Lung (tissue), 12 donors: ENCODE data around the gene FILIP1. TPM values are rescaled to one million over a fixed set of nuclear protein-coding genes. Genes with fewer than 3 reads are reported as not detected.
A peak's percentile ranks its signal among the peaks of the same experiment; 100 is the strongest.
"Not testable (repeated sequence)": the region's sequence is repeated elsewhere in the genome, so short reads cannot be mapped to it uniquely, and the experiment has no call there.

ENCODE experiments used
- ATAC-seq: fragments of 200-7000 bp; cut with Tn5 transposase; one replicate; pipeline ENCODE4 v1.9.1; 2020; ENCODE audit warnings: moderate number of reproducible peaks; ENCODE audit not compliant: insufficient read depth, low FRiP score
- DNase-seq, 3 donors: peaks; one replicate each; pipeline ENCODE4 v3.0.0-alpha.2; 2013 to 2017
- H3K27ac ChIP-seq, 2 donors: one replicate each; pipeline ENCODE4 v1.5.1; 2013; ENCODE audit warnings: mild to moderate bottlenecking in 2 of 2, moderate library complexity in 2 of 2, control low read depth in 1 of 2, inconsistent platforms in 1 of 2, low read depth in 1 of 2, low read length in 1 of 2
- H3K27me3 ChIP-seq, 3 donors: one replicate each; pipeline ENCODE4 v1.5.1; 2013; ENCODE audit warnings: low read length in 2 of 3; ENCODE audit not compliant: control insufficient read depth in 3 of 3, insufficient read depth in 3 of 3
- H3K36me3 ChIP-seq, 4 donors: one replicate each; pipeline ENCODE4 v1.5.1; 2013; ENCODE audit warnings: low read length in 4 of 4, mild to moderate bottlenecking in 1 of 4, moderate library complexity in 1 of 4; ENCODE audit not compliant: control insufficient read depth in 4 of 4, insufficient read depth in 4 of 4
- H3K4me1 ChIP-seq, 5 donors: one replicate each; pipeline ENCODE4 v1.5.1; 2013; ENCODE audit warnings: low read length in 5 of 5, mild to moderate bottlenecking in 2 of 5, moderate library complexity in 1 of 5; ENCODE audit not compliant: control insufficient read depth in 5 of 5, insufficient read depth in 5 of 5
- H3K4me3 ChIP-seq: one replicate; pipeline ENCODE4 v1.5.1; 2013; ENCODE audit warnings: mild to moderate bottlenecking, control low read depth, moderate library complexity
- H3K9ac ChIP-seq, 2 donors: one replicate each; pipeline ENCODE4 v1.5.1; 2013; ENCODE audit warnings: low read length in 2 of 2, control low read depth in 1 of 2; ENCODE audit not compliant: insufficient read depth in 1 of 2
- H3K9me3 ChIP-seq, 4 donors: one replicate each; pipeline ENCODE4 v1.5.1; 2013; ENCODE audit warnings: low read length in 3 of 4, mild to moderate bottlenecking in 1 of 4, moderate library complexity in 1 of 4; ENCODE audit not compliant: control insufficient read depth in 4 of 4, insufficient read depth in 3 of 4
- CTCF ChIP-seq: IDR thresholded peaks from 2 replicates; pipeline ENCODE4 v1.5.1; 2012; ENCODE audit warnings: mild to moderate bottlenecking; ENCODE audit errors: control extremely low read depth, extremely low read depth
- WGBS, 2 donors: extraction: QIAGEN DNeasy Blood & Tissue Kit; methylation state at CpG; one replicate each; pipeline ENCODE4 v1.1.7; 2013; 5-methylcytosine and 5-hydroxymethylcytosine counted together
- polyA plus RNA-seq, 2 donors: library from polyadenylated mRNA; stranded (reverse); fragments of 200-250 nt; gene quantifications; one replicate each; pipeline ENCODE4 v1.2.1, GENCODE V29; 2013
- total RNA-seq, 2 donors: library from RNA; depleted of rRNA in 1 of 2; stranded (reverse); fragments of >200 nt in 1 of 2; gene quantifications; one replicate each; pipeline ENCODE4 v1.2.1, GENCODE V29; 2014 to 2021
- donor health status: control.
- donor health status: control.
- donor health status: Bipolar disorder and iron deficiency.
- donor health status: healthy.
- donor health status: DM: yes; HTN: yes; CAD: no.

Gene FILIP1
- total and polyA plus RNA-seq, 4 donors, result 5.6 to 24.1 (median 11.1) TPM

GRCh38 chr6:75444899-75445298 lies 48.7 kb downstream of the FILIP1 start:
- WGBS, 2 donors, result 62 to 77% methylated on average over 2 of the region's 2 CpGs

GRCh38 chr6:75441883-75442282 lies 51.7 kb downstream of the FILIP1 start:
- H3K9ac ChIP-seq, H3K27ac ChIP-seq, H3K36me3 ChIP-seq, H3K4me3 ChIP-seq, H3K9me3 ChIP-seq, DNase-seq, H3K27me3 ChIP-seq, ATAC-seq: not testable (repeated sequence)
- 97 to 99% methylated on average over 14 to 27 of the region's 29 CpGs for WGBS, 2 donors
- peaks cover 2 to 38% (median 26%) of the 10 kb centered on the region in 5 donors for H3K4me1 ChIP-seq

More at GRCh38 chr6:75444899-75445298, 48.7 kb downstream of the FILIP1 start:
- TF ChIP-seq CTCF, result no peak
- H3K4me1 ChIP-seq, result peaks cover 2 to 14% (median 8%) of the 10 kb centered on the region in 5 donors
- peak in 2 of 3 donors; percentile 42 to 64 for DNase-seq
- H3K4me3 ChIP-seq, result no peak overlapping the region
- no peaks in the 10 kb centered on the region for H3K27me3 ChIP-seq
- H3K9ac ChIP-seq, result no peak overlapping the region
- no peak overlapping the region for H3K27ac ChIP-seq
- H3K36me3 ChIP-seq, result no peaks in the 10 kb centered on the region
- no peak for ATAC-seq
- no peaks in the 10 kb centered on the region for H3K9me3 ChIP-seq

- not testable (repeated sequence) for H3K9ac ChIP-seq, H3K36me3 ChIP-seq, H3K27me3 ChIP-seq, ATAC-seq, H3K4me3 ChIP-seq, H3K27ac ChIP-seq, H3K9me3 ChIP-seq, DNase-seq
- peaks cover 2 to 42% (median 30%) of the 10 kb centered on the region in 5 donors for H3K4me1 ChIP-seq
- WGBS, 2 donors, result 95 to 97% methylated on average over 11 to 28 of the region's 33 CpGs
These were observed 52.1 kb downstream of the FILIP1 start for GRCh38 chr6:75441479-75441878.

GRCh38 chr6:75438442-75439116 lies 55.0 kb downstream of the FILIP1 start:
- no peaks in the 10 kb centered on the region for H3K36me3 ChIP-seq
- H3K4me3 ChIP-seq, result no peak overlapping the region
- 67 to 77% methylated on average over 2 of the region's 2 CpGs for WGBS, 2 donors
- peak overlapping the region in 1 of 2 donors; percentile 91 for H3K27ac ChIP-seq
- H3K27me3 ChIP-seq, result no peaks in the 10 kb centered on the region
- DNase-seq (no peak), ATAC-seq (no peak)
- peaks cover 2 to 54% (median 35%) of the 10 kb centered on the region in 5 donors for H3K4me1 ChIP-seq
- peak overlapping the region in 1 of 2 donors; percentile 23 for H3K9ac ChIP-seq
- TF ChIP-seq CTCF, result no peak
- H3K9me3 ChIP-seq, result no peaks in the 10 kb centered on the region
